H9 (cell line): ENCODE results near the gene CD48. TPM values are rescaled to one million over a fixed set of nuclear protein-coding genes. Genes with fewer than 3 reads are reported as not detected.

Experiments
- DNase-seq: peaks from one replicate; pipeline ENCODE4 v3.0.0-alpha.2; 2017
- H2AFZ ChIP-seq: one replicate; pipeline ENCODE4 v1.6.1; 2013; ENCODE audit warnings: mild to moderate bottlenecking, low read length, control low read depth, moderate library complexity
- H2AK5ac ChIP-seq: 2 replicates; pipeline ENCODE4 v1.6.1; 2013; ENCODE audit warnings: low read length, control low read depth, mixed read lengths; ENCODE audit not compliant: insufficient read length
- H2BK120ac ChIP-seq: one replicate; pipeline ENCODE4 v1.6.1; 2013; ENCODE audit warnings: low read depth, mild to moderate bottlenecking, low read length, control low read depth, inconsistent platforms; ENCODE audit not compliant: poor library complexity, severe bottlenecking
- H2BK12ac ChIP-seq: 2 replicates; pipeline ENCODE4 v1.6.1; 2013; ENCODE audit warnings: low read length, control low read depth, mixed read lengths, low read depth; ENCODE audit not compliant: insufficient read length
- H2BK15ac ChIP-seq: 2 replicates; pipeline ENCODE4 v1.6.1; 2013; ENCODE audit warnings: low read depth, low read length, control low read depth
- H2BK20ac ChIP-seq: one replicate; pipeline ENCODE4 v1.6.1; 2013; ENCODE audit warnings: low read depth, mild to moderate bottlenecking, low read length, control low read depth, inconsistent platforms; ENCODE audit not compliant: poor library complexity, severe bottlenecking
- H2BK5ac ChIP-seq: 2 replicates; pipeline ENCODE4 v1.6.1; 2013; ENCODE audit warnings: low read length, control low read depth, mixed read lengths; ENCODE audit not compliant: insufficient read length
- H3K14ac ChIP-seq: 2 replicates; pipeline ENCODE4 v1.6.1; 2013; ENCODE audit warnings: low read length, control low read depth; ENCODE audit not compliant: insufficient read depth
- H3K18ac ChIP-seq: 2 replicates; pipeline ENCODE4 v1.6.1; 2013; ENCODE audit warnings: low read depth, mild to moderate bottlenecking, mixed read lengths, low read length, control low read depth; ENCODE audit not compliant: insufficient read length
- H3K23ac ChIP-seq: 2 replicates; pipeline ENCODE4 v1.6.1; 2013; ENCODE audit warnings: low read length, control low read depth, mixed read lengths, low read depth; ENCODE audit not compliant: insufficient read length
- H3K23me2 ChIP-seq: 2 replicates; pipeline ENCODE4 v1.6.1; 2013; ENCODE audit warnings: low read depth, mild to moderate bottlenecking, mixed read lengths, low read length, control low read depth; ENCODE audit not compliant: insufficient read length, poor library complexity, severe bottlenecking
- H3K27ac ChIP-seq: 2 replicates; pipeline ENCODE4 v1.5.1; 2013; ENCODE audit warnings: low read length, control low read depth, mixed read lengths, low read depth; ENCODE audit not compliant: insufficient read length
- H3K27me3 ChIP-seq: 2 replicates; pipeline ENCODE4 v1.6.1; 2013; ENCODE audit warnings: low read length, control low read depth, inconsistent platforms; ENCODE audit not compliant: insufficient read depth
- H3K4ac ChIP-seq: 2 replicates; pipeline ENCODE4 v1.6.1; 2013; ENCODE audit warnings: low read depth, mild to moderate bottlenecking, control low read depth, inconsistent platforms, low read length, moderate library complexity
- H3K4me1 ChIP-seq: 2 replicates; pipeline ENCODE4 v1.6.1; 2013; ENCODE audit warnings: low read length, control low read depth, inconsistent platforms; ENCODE audit not compliant: insufficient read depth
- H3K4me2 ChIP-seq: 2 replicates; pipeline ENCODE4 v1.6.1; 2013; ENCODE audit warnings: low read length, control low read depth, mixed read lengths; ENCODE audit not compliant: insufficient read length, insufficient read depth
- H3K56ac ChIP-seq: 2 replicates; pipeline ENCODE4 v1.6.1; 2013; ENCODE audit warnings: low read depth, mild to moderate bottlenecking, mixed read lengths, low read length, control low read depth; ENCODE audit not compliant: insufficient read length
- H3K79me1 ChIP-seq: 2 replicates; pipeline ENCODE4 v1.6.1; 2013; ENCODE audit warnings: low read depth, mild to moderate bottlenecking, moderate library complexity, low read length, control low read depth, inconsistent platforms; ENCODE audit not compliant: insufficient read depth, poor library complexity, severe bottlenecking
- H3K79me2 ChIP-seq: 2 replicates; pipeline ENCODE4 v1.6.1; 2013; ENCODE audit warnings: low read length, control low read depth, inconsistent platforms; ENCODE audit not compliant: insufficient read depth
- H3K9ac ChIP-seq: 2 replicates; pipeline ENCODE4 v1.6.1; 2013; ENCODE audit warnings: low read length, control low read depth, mixed read lengths; ENCODE audit not compliant: insufficient read length; ENCODE audit errors: extremely low read depth
- H3K9me3 ChIP-seq: one replicate; pipeline ENCODE4 v1.6.1; 2013; ENCODE audit warnings: low read depth, low read length, inconsistent platforms; ENCODE audit not compliant: control insufficient read depth
- H3T11ph ChIP-seq: one replicate; pipeline ENCODE4 v1.6.1; 2013; ENCODE audit warnings: mild to moderate bottlenecking, low read length, control low read depth, inconsistent platforms
- H4K20me1 ChIP-seq: one replicate; pipeline ENCODE4 v1.6.1; 2013; ENCODE audit not compliant: control insufficient read depth, insufficient read length, insufficient read depth
- H4K5ac ChIP-seq: 2 replicates; pipeline ENCODE4 v1.6.1; 2013; ENCODE audit warnings: low read depth, mild to moderate bottlenecking, mixed read lengths, low read length, control low read depth; ENCODE audit not compliant: insufficient read length
- H4K8ac ChIP-seq: replicated peaks from 2 replicates; pipeline ENCODE4 v1.6.1; 2013; ENCODE audit warnings: low read length, control low read depth, mixed read lengths, low read depth; ENCODE audit not compliant: insufficient read length
- H4K91ac ChIP-seq: 2 replicates; pipeline ENCODE4 v1.6.1; 2013; ENCODE audit warnings: low read depth, mild to moderate bottlenecking, moderate library complexity, mixed read lengths, low read length, control low read depth; ENCODE audit not compliant: insufficient read length
- H3K27ac Mint-ChIP-seq, 3 experiments: 2 replicates in 2 of 3; 3 replicates in 1 of 3; pipeline ENCODE4 v1.8.0; 2020 to 2021; ENCODE audit warnings: mixed read lengths in 3 of 3, mild to moderate bottlenecking in 1 of 3, moderate library complexity in 1 of 3
- H3K27me3 Mint-ChIP-seq: 2 replicates; pipeline ENCODE4 v1.8.0; 2021; ENCODE audit warnings: low read depth, mild to moderate bottlenecking, moderate library complexity, mixed read lengths
- H3K36me3 Mint-ChIP-seq, 3 experiments: 2 replicates in 2 of 3; 3 replicates in 1 of 3; pipeline ENCODE4 v1.8.0; 2020 to 2021; ENCODE audit warnings: low read depth in 3 of 3, mixed read lengths in 3 of 3; ENCODE audit not compliant: insufficient read depth in 1 of 3
- H3K4me1 Mint-ChIP-seq, 2 experiments: 2 replicates each; pipeline ENCODE4 v1.8.0; 2020; ENCODE audit warnings: mixed read lengths in 2 of 2
- H3K4me3 Mint-ChIP-seq, 2 experiments: 2 replicates in 1 of 2; 3 replicates in 1 of 2; pipeline ENCODE4 v1.8.0; 2020 to 2021; ENCODE audit warnings: mild to moderate bottlenecking in 2 of 2, mixed read lengths in 2 of 2, moderate library complexity in 1 of 2
- H3K9me3 Mint-ChIP-seq, 2 experiments: 2 replicates in 1 of 2; 3 replicates in 1 of 2; pipeline ENCODE4 v1.8.0; 2020; ENCODE audit warnings: mild to moderate bottlenecking in 2 of 2, mixed read lengths in 2 of 2, moderate library complexity in 1 of 2
- WGBS: extraction: QIAGEN DNeasy Blood & Tissue Kit; methylation state at CpG from one replicate; pipeline ENCODE4 v1.1.7; 2013; ENCODE audit warnings: missing lambda C conversion rate, low lambda C conversion rate, mixed read lengths; ENCODE audit not compliant: insufficient read length; ENCODE audit errors: extremely low coverage; 5-methylcytosine and 5-hydroxymethylcytosine counted together
- total RNA-seq: library from RNA; stranded (reverse); gene quantifications from 2 replicates; pipeline ENCODE4 v1.2.1, GENCODE V29; 2021
- TF ChIP-seq, protein P1 (sequence below): fragments of 200-600 bp; sonication (generic); conservative IDR thresholded peaks from 3 replicates; pipeline ENCODE4 v1.8.0; 2021; ENCODE audit warnings: antibody characterized with exemption, mild to moderate bottlenecking

The CD48 gene
- total RNA-seq, 1 experiment from 2014 or later = not detected

DNA sequence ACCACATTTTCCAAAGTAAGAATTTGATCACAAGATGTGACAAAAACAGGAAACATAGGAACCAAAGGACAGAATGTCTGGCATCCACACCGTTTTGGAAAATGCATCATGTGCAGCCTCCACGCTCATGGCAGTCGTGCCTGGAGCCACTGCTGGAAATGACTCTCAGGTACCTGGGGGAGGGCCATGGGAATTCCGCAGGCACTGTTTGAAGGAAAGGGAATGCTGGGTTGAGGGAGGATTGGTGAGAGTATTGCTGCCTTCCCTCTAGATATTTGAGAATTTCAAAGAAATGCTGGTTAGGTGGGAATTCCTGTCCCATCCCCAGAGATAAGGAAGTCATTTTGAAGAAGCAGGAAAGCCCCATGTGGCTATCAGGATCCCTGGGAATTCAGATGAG is 75.5 kb downstream of the CD48 start:
- H3K36me3 Mint-ChIP-seq = no peaks in the 10 kb centered on the region; a peak in 1 of 7 replicates
- Histone ChIP-seq H2BK12ac (no peak overlapping the region), H4K20me1 (no peaks in the 10 kb centered on the region), H4K5ac (no peak overlapping the region), H4K8ac (no peak overlapping the region), H2AFZ (no peak overlapping the region), H3K79me1 (no peaks in the 10 kb centered on the region), H3K18ac (no peak overlapping the region), H2BK5ac (no peak overlapping the region), H3K9me3 (no peaks in the 10 kb centered on the region), H3K4me1 (no peaks in the 10 kb centered on the region; the same call in 1 of the 2 replicates), H3K56ac (no peak overlapping the region), H4K91ac (no peak overlapping the region), H3K27ac (no peak overlapping the region), H3K23ac (no peak overlapping the region), H3K4ac (no peak overlapping the region), H3K9ac (no peak overlapping the region), H2BK15ac (no peak overlapping the region), H3T11ph (no peak overlapping the region), H2AK5ac (no peak overlapping the region), H3K27me3 (no peaks in the 10 kb centered on the region; the same call in 1 of the 2 replicates), H3K14ac (no peak overlapping the region), H2BK120ac (no peak overlapping the region), H2BK20ac (no peak overlapping the region), H3K4me2 (no peak overlapping the region), H3K23me2 (no peaks in the 10 kb centered on the region), H3K79me2 (no peaks in the 10 kb centered on the region)
- H3K27ac Mint-ChIP-seq = no peak overlapping the region; a peak in 1 of 7 replicates
- no peaks in the 10 kb centered on the region; a peak in 1 of 5 replicates for H3K9me3 Mint-ChIP-seq
- H3K4me1 Mint-ChIP-seq = peaks cover 18 to 20% of the 10 kb centered on the region in 2 experiments
- H3K4me3 Mint-ChIP-seq = no peak overlapping the region
- TF ChIP-seq, protein P1, sequence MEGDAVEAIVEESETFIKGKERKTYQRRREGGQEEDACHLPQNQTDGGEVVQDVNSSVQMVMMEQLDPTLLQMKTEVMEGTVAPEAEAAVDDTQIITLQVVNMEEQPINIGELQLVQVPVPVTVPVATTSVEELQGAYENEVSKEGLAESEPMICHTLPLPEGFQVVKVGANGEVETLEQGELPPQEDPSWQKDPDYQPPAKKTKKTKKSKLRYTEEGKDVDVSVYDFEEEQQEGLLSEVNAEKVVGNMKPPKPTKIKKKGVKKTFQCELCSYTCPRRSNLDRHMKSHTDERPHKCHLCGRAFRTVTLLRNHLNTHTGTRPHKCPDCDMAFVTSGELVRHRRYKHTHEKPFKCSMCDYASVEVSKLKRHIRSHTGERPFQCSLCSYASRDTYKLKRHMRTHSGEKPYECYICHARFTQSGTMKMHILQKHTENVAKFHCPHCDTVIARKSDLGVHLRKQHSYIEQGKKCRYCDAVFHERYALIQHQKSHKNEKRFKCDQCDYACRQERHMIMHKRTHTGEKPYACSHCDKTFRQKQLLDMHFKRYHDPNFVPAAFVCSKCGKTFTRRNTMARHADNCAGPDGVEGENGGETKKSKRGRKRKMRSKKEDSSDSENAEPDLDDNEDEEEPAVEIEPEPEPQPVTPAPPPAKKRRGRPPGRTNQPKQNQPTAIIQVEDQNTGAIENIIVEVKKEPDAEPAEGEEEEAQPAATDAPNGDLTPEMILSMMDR = no peak
- DNase-seq = no peak
- no CpG with 5 or more reads among the region's 4 CpGs for WGBS
- H3K27me3 Mint-ChIP-seq = peaks cover 1% of the 10 kb centered on the region; the same call in 1 of the 2 replicates
